Fibroblast of lung (primary cell): ENCODE measurements around the gene ID1.

Source experiments
- EZH2 ChIP-seq: IDR thresholded peaks from 2 replicates; pipeline ENCODE4 v1.5.1; 2012; ENCODE audit warnings: low read length, control low read depth, mild to moderate bottlenecking; ENCODE audit errors: missing control alignments
- TF ChIP-seq, protein P1 (sequence below), 2 donors: IDR thresholded peaks in 1 of 2; conservative IDR thresholded peaks in 1 of 2; 1 replicate in 1 of 2; 2 replicates in 1 of 2; pipeline ENCODE4 v1.5.1; 2011 to 2012; ENCODE audit warnings: low read length in 2 of 2, control low read depth in 1 of 2, inconsistent platforms in 1 of 2, low read depth in 1 of 2, mild to moderate bottlenecking in 1 of 2

DNA sequence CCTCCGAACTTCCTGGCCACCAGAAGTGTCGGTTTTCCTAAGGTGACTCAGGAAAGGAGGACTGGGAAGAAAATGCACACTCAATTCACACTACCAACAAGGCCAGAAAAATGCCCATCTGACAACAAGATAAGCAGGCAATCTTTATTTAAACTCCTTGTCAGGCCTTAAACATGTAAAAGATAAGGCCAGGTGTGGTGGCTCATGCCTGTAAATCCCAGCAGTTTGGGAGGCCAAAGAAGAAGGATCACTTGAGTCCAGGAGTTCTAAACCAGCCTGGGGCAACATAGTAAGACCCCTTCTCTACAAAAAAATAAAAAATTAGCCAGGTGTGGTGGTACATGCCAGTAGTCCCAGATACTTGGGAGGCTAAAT lies 7.6 kb upstream of the ID1 start:
- TF ChIP-seq, protein P1, sequence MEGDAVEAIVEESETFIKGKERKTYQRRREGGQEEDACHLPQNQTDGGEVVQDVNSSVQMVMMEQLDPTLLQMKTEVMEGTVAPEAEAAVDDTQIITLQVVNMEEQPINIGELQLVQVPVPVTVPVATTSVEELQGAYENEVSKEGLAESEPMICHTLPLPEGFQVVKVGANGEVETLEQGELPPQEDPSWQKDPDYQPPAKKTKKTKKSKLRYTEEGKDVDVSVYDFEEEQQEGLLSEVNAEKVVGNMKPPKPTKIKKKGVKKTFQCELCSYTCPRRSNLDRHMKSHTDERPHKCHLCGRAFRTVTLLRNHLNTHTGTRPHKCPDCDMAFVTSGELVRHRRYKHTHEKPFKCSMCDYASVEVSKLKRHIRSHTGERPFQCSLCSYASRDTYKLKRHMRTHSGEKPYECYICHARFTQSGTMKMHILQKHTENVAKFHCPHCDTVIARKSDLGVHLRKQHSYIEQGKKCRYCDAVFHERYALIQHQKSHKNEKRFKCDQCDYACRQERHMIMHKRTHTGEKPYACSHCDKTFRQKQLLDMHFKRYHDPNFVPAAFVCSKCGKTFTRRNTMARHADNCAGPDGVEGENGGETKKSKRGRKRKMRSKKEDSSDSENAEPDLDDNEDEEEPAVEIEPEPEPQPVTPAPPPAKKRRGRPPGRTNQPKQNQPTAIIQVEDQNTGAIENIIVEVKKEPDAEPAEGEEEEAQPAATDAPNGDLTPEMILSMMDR (conservative IDR thresholded peaks at IDR 0.05 in 1 of 2, IDR thresholded peaks at IDR 0.05 in 1 of 2; ENCODE audit: low read depth in 1 of 2, low read length in 2 of 2), result no peak
- TF ChIP-seq EZH2, result no peak
